ENCODE measurements around the gene SPINDOC. TPM values are rescaled to one million over a fixed set of nuclear protein-coding genes. Genes with fewer than 3 reads are reported as not detected.

SPINDOC gene
- total RNA-seq, 1 experiment from 2014 or later = 121 TPM

- no CpG with 5 or more reads among the region's 2 CpGs for WGBS (ENCODE audit: extremely low coverage, insufficient read length, low lambda C conversion rate)
- Histone ChIP-seq H3K79me2 (ENCODE audit: insufficient read depth, low read length) (peaks cover 2% of the 10 kb centered on the region; the same call in 1 of the 2 replicates), H4K91ac (ENCODE audit: insufficient read length, low read depth, low read length) (no peak overlapping the region), H4K20me1 (ENCODE audit: control insufficient read depth, insufficient read depth, insufficient read length) (no peaks in the 10 kb centered on the region), H3K4me1 (ENCODE audit: insufficient read depth, low read length) (no peaks in the 10 kb centered on the region; the same call in none of the 2 replicates), H3K79me1 (ENCODE audit: insufficient read depth, low read depth, low read length, poor library complexity, severe bottlenecking) (peaks cover 18% of the 10 kb centered on the region), H2BK120ac (ENCODE audit: low read depth, low read length, poor library complexity, severe bottlenecking) (no peak overlapping the region), H3K18ac (ENCODE audit: insufficient read length, low read depth, low read length) (no peak overlapping the region), H2BK20ac (ENCODE audit: low read depth, low read length, poor library complexity, severe bottlenecking) (no peak overlapping the region), H3K23me2 (ENCODE audit: insufficient read length, low read depth, low read length, poor library complexity, severe bottlenecking) (no peaks in the 10 kb centered on the region), H3T11ph (ENCODE audit: low read length) (no peak overlapping the region), H2BK5ac (ENCODE audit: insufficient read length, low read length) (no peak overlapping the region), H4K8ac (replicated peaks; ENCODE audit: insufficient read length, low read depth, low read length) (no peak overlapping the region), H3K4me2 (ENCODE audit: insufficient read depth, insufficient read length, low read length) (no peak overlapping the region), H3K27ac (ENCODE audit: insufficient read length, low read depth, low read length) (no peak overlapping the region), H3K23ac (ENCODE audit: insufficient read length, low read depth, low read length) (no peak overlapping the region), H2BK15ac (ENCODE audit: low read depth, low read length) (no peak overlapping the region), H3K27me3 (ENCODE audit: insufficient read depth, low read length) (no peaks in the 10 kb centered on the region), H4K5ac (ENCODE audit: insufficient read length, low read depth, low read length) (no peak overlapping the region), H2BK12ac (ENCODE audit: insufficient read length, low read depth, low read length) (no peak overlapping the region), H2AFZ (ENCODE audit: low read length) (no peak overlapping the region), H3K9me3 (ENCODE audit: control insufficient read depth, low read depth, low read length) (no peaks in the 10 kb centered on the region), H3K14ac (ENCODE audit: insufficient read depth, low read length) (no peak overlapping the region), H3K4ac (ENCODE audit: low read depth, low read length) (no peak overlapping the region), H3K9ac (ENCODE audit: extremely low read depth, insufficient read length, low read length) (no peak overlapping the region), H3K56ac (ENCODE audit: insufficient read length, low read depth, low read length) (no peak overlapping the region), H2AK5ac (ENCODE audit: insufficient read length, low read length) (no peak overlapping the region)
- Mint-ChIP-seq H3K9me3 (no peaks in the 10 kb centered on the region; a peak in 2 of 5 replicates), H3K4me3 (no peak overlapping the region), H3K27ac (no peak overlapping the region), H3K4me1 (peaks cover 6 to 10% of the 10 kb centered on the region in 2 experiments), H3K27me3 (ENCODE audit: low read depth) (no peaks in the 10 kb centered on the region), H3K36me3 (ENCODE audit: insufficient read depth in 1 of 3, low read depth in 3 of 3) (peaks cover 7 to 29% (median 16%) of the 10 kb centered on the region in 3 experiments)
- no peak for DNase-seq
- no peak for TF ChIP-seq CTCF (conservative IDR thresholded peaks at IDR 0.05)
These were observed 42.7 kb downstream of the SPINDOC start for GRCh38 chr11:63855975-63856374.

Data from H9 (cell line).